GM19238 (cell line): ENCODE data around the gene LMBRD2.
"Not testable (repeated sequence)": the region's sequence is repeated elsewhere in the genome, so short reads cannot be mapped to it uniquely, and the experiment has no call there.

Experiments used
- DNase-seq: peaks from one replicate; pipeline ENCODE4 v3.0.0; 2011; ENCODE audit warnings: low spot score; ENCODE audit not compliant: insufficient read length

LMBRD2 gene

GRCh38 chr5:36151434-36152323 is at the start of gene LMBRD2, which contains the start of gene SKP2:
TSS of gene LMBRD2 (minus strand) at chr5:36151887. CDS start at chr5:36143349, 8,538 bp downstream.
TSS of gene SKP2 (plus strand) at chr5:36152111. CDS start at chr5:36152263, 152 bp downstream.
- DNase-seq: peak; percentile 86

GRCh38 chr5:36200513-36200912 is 48.8 kb upstream of the LMBRD2 start:
- no peak for DNase-seq

GRCh38 chr5:36199620-36200019 is 47.9 kb upstream of the LMBRD2 start:
- no peak for DNase-seq

- DNase-seq: not testable (repeated sequence)
These were observed 47.1 kb upstream of the LMBRD2 start for GRCh38 chr5:36198783-36199182.

GRCh38 chr5:36198281-36198680 is 46.6 kb upstream of the LMBRD2 start:
- DNase-seq: no peak

- DNase-seq: no peak
These were observed 42.1 kb upstream of the LMBRD2 start for GRCh38 chr5:36193746-36194145.

GRCh38 chr5:36184408-36184807 is 32.7 kb upstream of the LMBRD2 start:
- DNase-seq: not testable (repeated sequence)

- DNase-seq: no peak
These were observed 30.1 kb upstream of the LMBRD2 start for GRCh38 chr5:36181774-36182173.

GRCh38 chr5:36180556-36181350 is 29.1 kb upstream of the LMBRD2 start:
- DNase-seq: no peak

GRCh38 chr5:36179950-36180349 is 28.3 kb upstream of the LMBRD2 start:
- DNase-seq: no peak

GRCh38 chr5:36178524-36178890 is 26.8 kb upstream of the LMBRD2 start:
- DNase-seq: no peak

- DNase-seq: no peak
These were observed 26.2 kb upstream of the LMBRD2 start for GRCh38 chr5:36177715-36178523.

GRCh38 chr5:36177154-36177553 is 25.5 kb upstream of the LMBRD2 start:
- peak; percentile 14 for DNase-seq

GRCh38 chr5:36175043-36175442 is 23.4 kb upstream of the LMBRD2 start:
- no peak for DNase-seq

- DNase-seq: no peak
These were observed 22.4 kb upstream of the LMBRD2 start for GRCh38 chr5:36174119-36174518.

- DNase-seq: no peak
These were observed 21.7 kb upstream of the LMBRD2 start for GRCh38 chr5:36173426-36173825.

- no peak for DNase-seq
These were observed 20.9 kb upstream of the LMBRD2 start for GRCh38 chr5:36172599-36172998.

GRCh38 chr5:36170832-36171424 is 19.2 kb upstream of the LMBRD2 start:
- DNase-seq: no peak

- DNase-seq: no peak
These were observed 17.1 kb upstream of the LMBRD2 start for GRCh38 chr5:36168737-36169136.

GRCh38 chr5:36164461-36164860 is 12.8 kb upstream of the LMBRD2 start:
- DNase-seq: no peak
